Testis (tissue), 2 donors: ENCODE data around the gene AGAP1.

Experiments used
- POLR2A ChIP-seq: fragments of 450-650 bp; IDR thresholded peaks from one replicate; pipeline ENCODE4 v1.6.1; 2017; ENCODE audit warnings: antibody characterized with exemption, mild to moderate bottlenecking, moderate library complexity
- TF ChIP-seq, protein P1 (sequence below), 3 experiments: fragments of 450-650 bp in 2 of 3; fragments of 200-600 bp in 1 of 3; sonication (generic) in 1 of 3; IDR thresholded peaks; one replicate each; pipeline ENCODE4 v1.5.1; 2016 to 2019; ENCODE audit warnings: antibody characterized with exemption in 3 of 3, mild to moderate bottlenecking in 2 of 3, moderate library complexity in 1 of 3

- TF ChIP-seq, protein P1, sequence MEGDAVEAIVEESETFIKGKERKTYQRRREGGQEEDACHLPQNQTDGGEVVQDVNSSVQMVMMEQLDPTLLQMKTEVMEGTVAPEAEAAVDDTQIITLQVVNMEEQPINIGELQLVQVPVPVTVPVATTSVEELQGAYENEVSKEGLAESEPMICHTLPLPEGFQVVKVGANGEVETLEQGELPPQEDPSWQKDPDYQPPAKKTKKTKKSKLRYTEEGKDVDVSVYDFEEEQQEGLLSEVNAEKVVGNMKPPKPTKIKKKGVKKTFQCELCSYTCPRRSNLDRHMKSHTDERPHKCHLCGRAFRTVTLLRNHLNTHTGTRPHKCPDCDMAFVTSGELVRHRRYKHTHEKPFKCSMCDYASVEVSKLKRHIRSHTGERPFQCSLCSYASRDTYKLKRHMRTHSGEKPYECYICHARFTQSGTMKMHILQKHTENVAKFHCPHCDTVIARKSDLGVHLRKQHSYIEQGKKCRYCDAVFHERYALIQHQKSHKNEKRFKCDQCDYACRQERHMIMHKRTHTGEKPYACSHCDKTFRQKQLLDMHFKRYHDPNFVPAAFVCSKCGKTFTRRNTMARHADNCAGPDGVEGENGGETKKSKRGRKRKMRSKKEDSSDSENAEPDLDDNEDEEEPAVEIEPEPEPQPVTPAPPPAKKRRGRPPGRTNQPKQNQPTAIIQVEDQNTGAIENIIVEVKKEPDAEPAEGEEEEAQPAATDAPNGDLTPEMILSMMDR (IDR thresholded peaks at IDR 0.05), result no peak
- TF ChIP-seq POLR2A, result no peak
These were observed 221.8 kb downstream of the AGAP1 start for GRCh38 chr2:235715601-235716000.
